Stimulated activated CD4-positive, alpha-beta T cell treated with anti-CD3 and anti-CD28 coated beads, Interleukin-12 subunit alpha, Interleukin-12 subunit beta, amount 100 ng/mL, for 48 hours (primary cell): ENCODE measurements around the gene GPC6.
"Not testable (repeated sequence)": the region's sequence is repeated elsewhere in the genome, so short reads cannot be mapped to it uniquely, and the experiment has no call there.

ENCODE experiments used
- DNase-seq, 3 donors: peaks; one replicate each; pipeline ENCODE4 v3.0.0-alpha.2; 2020; ENCODE audit warnings: low read depth in 2 of 3, low spot score in 1 of 3

GPC6 gene

DNA sequence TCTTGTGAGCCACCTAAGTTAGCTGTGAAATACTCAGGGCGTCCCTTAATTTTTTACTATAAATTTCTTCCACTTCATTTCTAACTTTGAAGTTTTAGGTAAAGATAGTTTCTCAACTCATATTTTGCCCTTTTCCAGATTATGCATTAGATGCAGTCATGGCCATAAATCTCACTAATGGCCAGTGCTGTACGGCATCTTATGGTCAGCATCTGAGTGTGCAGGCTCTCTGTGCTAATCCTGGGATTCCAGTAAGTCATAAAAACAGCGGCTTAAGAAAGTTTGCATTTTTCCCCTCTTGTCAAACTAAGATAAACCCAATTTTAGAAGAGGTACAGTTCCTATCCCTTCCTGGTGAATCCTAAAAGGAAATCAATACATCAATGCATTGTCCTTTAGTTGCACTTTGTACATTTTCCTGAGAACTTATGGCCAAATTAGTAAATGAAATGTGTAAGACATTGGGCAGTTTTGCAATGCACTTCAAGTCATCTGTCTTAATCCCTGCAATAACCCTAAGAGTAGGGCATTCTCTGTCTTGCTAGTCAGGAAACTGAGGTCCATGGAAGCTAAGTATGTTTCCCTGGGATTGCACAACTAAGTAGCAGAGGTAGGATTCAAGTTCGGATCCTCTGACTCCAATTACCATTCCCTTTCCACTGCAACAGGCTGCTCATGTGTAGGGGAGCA, 1106.7 kb downstream of the GPC6 start:
- no peak for DNase-seq

DNA sequence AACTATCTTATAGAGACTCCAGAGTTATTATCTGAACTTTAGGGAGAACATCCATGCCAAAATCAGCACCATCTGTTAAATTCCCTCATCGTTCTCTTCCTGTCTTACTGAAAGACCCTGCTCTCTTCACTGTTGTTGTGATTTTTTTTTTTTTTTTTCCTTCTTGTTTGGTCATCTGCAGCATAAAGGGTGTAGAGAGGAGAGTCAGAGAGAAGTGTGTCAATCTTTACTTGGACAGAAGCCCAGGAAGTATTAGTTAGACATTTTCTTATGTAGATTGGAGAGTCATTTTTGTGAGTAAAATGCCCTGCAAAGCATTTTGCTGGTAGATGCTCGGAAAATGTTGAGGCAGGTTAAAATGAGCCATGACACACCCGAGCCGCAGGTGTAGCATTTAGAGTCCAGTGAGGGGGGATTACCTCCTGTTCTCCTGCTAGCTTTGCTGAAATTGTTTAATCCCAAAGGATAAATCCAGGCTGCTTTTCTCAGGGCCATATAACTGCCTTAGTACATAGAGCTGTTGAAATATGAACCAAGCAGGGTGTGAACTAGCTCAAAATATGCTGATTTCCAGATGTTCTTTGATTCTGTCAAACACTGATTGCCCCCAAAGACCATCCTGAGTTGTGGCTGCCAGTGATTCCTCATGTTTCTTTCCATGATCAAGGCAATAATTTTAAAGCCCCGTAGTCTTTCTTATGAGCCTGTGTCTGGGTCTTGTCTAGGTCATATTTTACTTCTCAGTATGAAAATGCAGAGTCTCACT, 1109.3 kb downstream of the GPC6 start:
- DNase-seq = no peak

- DNase-seq = no peak
These were observed 1112.6 kb downstream of the GPC6 start for GRCh38 chr13:94339116-94339687.

DNA sequence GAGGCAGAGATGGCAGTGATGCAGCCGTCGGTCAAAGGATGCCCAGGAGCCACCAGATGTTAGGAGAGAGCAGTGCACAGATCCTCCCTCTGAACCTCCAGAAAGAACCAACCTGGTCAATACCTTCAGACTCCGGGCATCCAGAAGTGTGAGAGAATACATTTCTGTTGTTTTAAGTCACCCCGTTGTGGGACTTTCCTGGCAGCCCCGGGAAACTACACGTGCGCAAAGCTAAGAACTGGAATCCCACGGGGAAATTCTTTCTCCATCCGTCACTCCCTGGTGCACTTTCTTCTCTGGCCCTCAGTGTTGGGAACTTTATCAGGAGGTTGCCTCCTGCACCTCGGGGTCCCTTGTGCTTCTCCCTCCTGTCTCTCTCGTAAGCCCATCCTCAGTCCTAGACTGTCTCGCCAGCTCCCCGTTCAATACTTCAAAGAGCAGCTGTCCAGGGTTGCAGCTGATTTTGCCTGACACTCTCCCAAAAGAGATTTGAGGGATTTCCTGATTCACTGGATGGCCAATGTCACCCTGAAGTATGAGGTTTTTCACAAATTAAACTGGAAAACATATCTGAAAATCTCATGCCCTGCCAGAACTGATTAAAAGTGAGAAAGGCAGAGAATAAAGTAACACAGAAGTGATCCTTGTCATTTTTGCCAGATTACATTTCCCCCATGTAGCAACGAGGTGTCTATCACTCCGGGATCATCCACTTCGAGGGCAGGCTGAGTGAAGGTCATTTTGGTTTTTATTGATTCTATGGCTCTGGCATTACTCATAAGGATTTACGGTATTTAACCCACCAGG, 1116.0 kb downstream of the GPC6 start:
- DNase-seq = no peak

GRCh38 chr13:94343243-94343585, 1116.6 kb downstream of the GPC6 start:
- DNase-seq = no peak

GRCh38 chr13:94343687-94344086, 1117.1 kb downstream of the GPC6 start:
- not testable (repeated sequence) for DNase-seq

- DNase-seq = no peak
These were observed 1117.7 kb downstream of the GPC6 start for GRCh38 chr13:94344126-94344818.

GRCh38 chr13:94345374-94346195, 1119.0 kb downstream of the GPC6 start:
- no peak for DNase-seq

DNA sequence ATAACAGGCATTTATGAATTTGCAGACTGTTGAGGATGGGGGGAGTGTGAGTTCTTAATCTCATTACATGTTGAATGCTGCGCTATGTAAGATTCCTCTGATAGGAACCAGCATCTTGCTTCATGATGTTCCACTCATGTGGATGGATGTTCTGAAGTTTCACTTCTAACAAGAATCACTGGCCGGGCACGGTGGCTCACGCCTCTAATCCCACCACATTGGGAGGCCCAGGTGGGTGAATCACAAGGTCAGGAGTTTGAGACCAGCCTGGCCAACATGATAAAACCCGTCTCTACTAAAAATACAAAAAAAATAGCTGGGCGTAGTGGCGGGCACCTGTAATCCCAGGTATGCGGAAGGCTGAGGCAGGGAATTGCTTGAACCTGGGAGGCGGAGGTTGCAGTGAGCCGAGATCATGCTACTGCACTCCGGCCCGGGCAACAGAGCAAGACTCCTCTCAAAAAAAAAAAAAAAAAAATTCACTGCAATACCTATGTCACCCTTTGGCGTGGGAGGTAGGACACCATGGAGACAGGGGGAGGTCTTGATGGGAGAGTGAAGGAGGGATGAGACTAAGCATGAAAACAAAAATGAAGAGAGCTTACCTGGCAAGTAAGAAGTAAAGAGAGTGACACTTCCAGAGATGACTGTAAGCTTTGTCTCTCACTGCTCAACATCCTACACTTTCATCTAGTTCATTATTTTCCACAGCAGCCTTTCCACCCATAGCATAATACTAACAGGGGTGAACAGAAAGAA, 1119.8 kb downstream of the GPC6 start:
- peak in 1 of 3 donors; percentile 17 for DNase-seq

GRCh38 chr13:94351292-94351990, 1124.8 kb downstream of the GPC6 start:
- DNase-seq = peak in 2 of 3 donors; percentile 23 to 26

DNA sequence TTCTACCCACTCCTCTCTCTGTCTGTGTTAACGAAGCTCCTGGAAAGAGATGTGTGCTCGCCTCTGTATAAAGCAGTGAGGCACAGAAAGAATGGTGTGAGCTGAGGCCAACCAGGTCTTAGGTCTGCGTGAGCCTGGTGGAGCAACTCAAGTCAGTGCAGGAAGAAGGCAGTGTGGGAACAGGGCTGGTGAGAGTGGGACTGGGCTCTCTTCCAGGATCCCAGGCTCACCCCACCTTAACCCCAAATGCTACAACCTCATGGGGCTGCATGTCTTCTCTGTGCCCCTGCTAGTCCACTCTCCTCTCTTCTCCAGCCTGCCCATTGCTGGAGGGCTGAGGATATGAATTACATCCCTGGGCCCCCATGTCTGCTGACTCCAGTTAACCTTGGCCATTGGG, 1125.5 kb downstream of the GPC6 start:
- DNase-seq = no peak

DNA sequence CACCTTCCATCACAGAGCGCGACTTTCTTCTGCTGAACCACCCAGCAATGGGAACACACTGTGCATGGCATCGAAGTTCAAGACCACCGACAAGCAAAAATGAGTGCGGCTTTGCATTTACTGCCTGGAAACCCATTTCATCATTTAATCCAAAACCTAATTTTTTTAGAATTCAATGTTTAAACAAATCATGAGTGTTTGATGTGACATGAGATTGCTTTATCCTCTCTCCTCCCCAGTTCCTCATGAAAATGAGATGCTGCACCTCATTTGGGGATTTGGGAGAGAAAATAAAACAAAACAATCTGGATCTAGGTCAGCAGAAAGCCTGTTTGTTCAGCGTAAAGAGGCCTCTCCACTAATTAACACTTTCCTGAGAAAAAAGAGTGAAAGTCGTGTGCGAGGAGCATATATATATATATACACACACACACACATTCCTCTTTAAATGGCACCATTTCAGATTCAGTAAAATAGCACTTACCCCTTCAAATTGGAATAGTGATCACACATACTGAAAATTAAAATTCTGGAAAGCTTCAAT, 1126.6 kb downstream of the GPC6 start:
- no peak for DNase-seq

DNA sequence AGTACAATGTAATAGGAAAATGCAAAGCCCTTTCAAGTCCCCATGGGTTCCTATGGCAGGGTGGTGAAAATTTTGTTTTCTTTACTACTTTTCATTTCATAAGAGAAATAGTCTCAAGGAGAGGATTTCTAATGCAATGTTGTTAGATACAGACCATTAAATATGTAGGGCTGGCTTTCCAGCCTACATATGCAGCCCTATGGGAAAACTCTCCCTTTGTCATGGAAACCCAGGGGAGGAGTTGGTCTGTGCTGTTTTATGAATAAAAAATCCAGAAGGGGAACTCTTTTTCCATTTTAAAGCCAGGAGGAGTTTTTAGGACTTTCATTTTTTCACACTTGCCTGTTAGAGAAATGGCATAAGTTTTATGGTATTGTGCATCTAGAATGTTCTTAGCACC, 1133.3 kb downstream of the GPC6 start:
- DNase-seq = no peak

DNA sequence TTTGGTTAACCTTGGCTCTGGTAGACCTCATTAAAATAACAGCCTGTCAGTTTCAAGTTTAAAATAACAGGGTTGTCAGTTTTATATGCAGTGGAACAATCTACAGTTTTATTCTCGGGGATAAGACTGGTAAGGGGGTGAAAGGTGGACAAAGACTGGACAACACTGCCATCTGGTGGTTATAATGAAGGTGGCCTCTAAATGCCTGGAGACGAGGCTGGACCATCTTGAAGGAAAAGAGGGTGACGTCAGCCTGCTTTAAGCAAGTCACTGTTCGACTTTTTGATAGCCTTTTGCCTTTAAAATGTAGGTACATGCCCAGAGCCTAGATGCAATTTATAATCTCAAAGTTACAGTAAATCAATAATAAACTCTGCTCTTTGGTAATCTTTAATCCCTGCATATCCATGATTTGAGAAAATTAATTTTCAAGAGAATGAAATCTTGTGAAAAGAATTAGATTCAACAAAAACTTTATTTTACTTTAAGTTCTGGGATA, 1135.9 kb downstream of the GPC6 start:
- DNase-seq = peak; percentile 52 to 72 (median 56)

- no peak for DNase-seq
These were observed 1140.1 kb downstream of the GPC6 start for GRCh38 chr13:94366677-94367076.

GRCh38 chr13:94369972-94370436, 1143.4 kb downstream of the GPC6 start:
- no peak for DNase-seq

DNA sequence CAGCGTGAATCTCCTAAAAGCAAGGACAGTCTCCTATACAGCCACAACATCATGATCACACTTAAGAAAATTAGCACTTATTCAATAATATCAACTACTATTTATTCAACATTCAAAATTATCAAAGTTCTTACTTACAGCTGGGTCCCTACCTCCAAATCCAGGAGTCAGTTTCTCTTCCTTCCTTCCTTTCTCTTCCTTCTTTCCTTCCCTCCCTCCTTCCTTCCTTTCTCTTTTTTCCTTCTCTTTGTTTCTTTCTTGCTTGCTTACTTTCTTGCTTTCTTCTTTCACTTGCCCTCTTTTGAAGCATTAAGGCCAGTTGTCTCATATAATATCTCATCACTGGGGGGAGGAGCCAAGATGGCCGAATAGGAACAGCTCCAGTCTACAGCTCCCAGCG, 1145.2 kb downstream of the GPC6 start:
- DNase-seq = no peak

GRCh38 chr13:94382517-94382916, 1155.9 kb downstream of the GPC6 start:
- DNase-seq = no peak
